HepG2 (cell line): ENCODE results near the gene HNRNPF. TPM values are rescaled to one million over a fixed set of nuclear protein-coding genes. Genes with fewer than 3 reads are reported as not detected.

Source experiments
- CREM ChIP-seq, 2 experiments: sonication (generic) in 1 of 2; formaldehyde crosslinking in 1 of 2; IDR thresholded peaks; 2 replicates each; pipeline versions ENCODE4 v1.4.0 to v1.6.1; 2016 to 2020; ENCODE audit warnings: antibody characterized with exemption in 1 of 2, mild to moderate bottlenecking in 1 of 2, missing genetic modification reagents in 1 of 2
- GABPB1 ChIP-seq: IDR thresholded peaks from 2 replicates; pipeline ENCODE4 v1.6.1; 2016; ENCODE audit warnings: mild to moderate bottlenecking, missing genetic modification reagents, moderate library complexity, missing compliant biosample characterization
- MTA1 ChIP-seq: sonication (generic); formaldehyde crosslinking; IDR thresholded peaks from 2 replicates; pipeline ENCODE4 v1.4.0; 2020; ENCODE audit warnings: missing genetic modification reagents, mild to moderate bottlenecking, borderline replicate concordance
- ZNF274 ChIP-seq: sonication (generic); formaldehyde crosslinking; IDR thresholded peaks from 2 replicates; pipeline ENCODE4 v1.5.1; 2020; ENCODE audit warnings: mild to moderate bottlenecking, missing genetic modification reagents
- ZNF615 ChIP-seq: sonication (generic); formaldehyde crosslinking; IDR thresholded peaks from 2 replicates; pipeline ENCODE4 v1.5.0; 2020; ENCODE audit warnings: mild to moderate bottlenecking, missing genetic modification reagents, borderline replicate concordance
- polyA plus RNA-seq, 8 experiments: library from polyadenylated mRNA; depleted of rRNA in 3 of 8; stranded (reverse) in 7 of 8; unstranded in 1 of 8; fragments of >200 nt; fragmentation: Illumina TruSeq in 4 of 8; extraction: Trizol in 4 of 8; gene quantifications; 2 replicates each; pipeline versions ENCODE4 v1.2.1 to v1.2.3, GENCODE V29; 2011 to 2016; ENCODE audit warnings: low read depth in 4 of 8, missing spikeins in 1 of 8, mixed read lengths in 1 of 8; ENCODE audit not compliant: insufficient read depth in 1 of 8
- total RNA-seq, 5 experiments: library from RNA; depleted of rRNA; stranded (reverse); fragments of >200 nt; fragmentation: Illumina TruSeq; extraction: Trizol; gene quantifications; 2 replicates each; pipeline ENCODE4 v1.2.3, GENCODE V29; 2016; ENCODE audit warnings: low read depth in 1 of 5
- TF ChIP-seq, protein P1 (sequence below): sonication (generic); formaldehyde crosslinking; IDR thresholded peaks from 2 replicates; pipeline ENCODE4 v1.4.0; 2020; ENCODE audit warnings: missing genetic modification reagents, borderline replicate concordance
- TF ChIP-seq, protein P2 (sequence below): sonication (generic); formaldehyde crosslinking; IDR thresholded peaks from 2 replicates; pipeline ENCODE4 v1.4.0; 2020; ENCODE audit warnings: missing genetic modification reagents
- TF ChIP-seq, protein P3 (sequence below): sonication (generic); formaldehyde crosslinking; IDR thresholded peaks from 2 replicates; pipeline ENCODE4 v1.8.0; 2022; ENCODE audit warnings: missing genetic modification reagents, mild to moderate bottlenecking, moderate library complexity, borderline replicate concordance
- TF ChIP-seq, protein P4 (sequence below): sonication (generic); formaldehyde crosslinking; IDR thresholded peaks from 2 replicates; pipeline ENCODE4 v1.8.1; 2023; ENCODE audit warnings: mild to moderate bottlenecking, missing genetic modification reagents
- TF ChIP-seq, protein P5 (sequence below): sonication (generic); formaldehyde crosslinking; conservative IDR thresholded peaks from 2 replicates; pipeline ENCODE4 v1.8.0; 2022; ENCODE audit warnings: mild to moderate bottlenecking, moderate library complexity, missing genetic modification reagents

The HNRNPF gene
- total and polyA plus RNA-seq, 2 of the 13 experiments (the other 11 are each of a cell fraction or from before 2014, with no cell fraction given): 166 to 308 TPM

DNA sequence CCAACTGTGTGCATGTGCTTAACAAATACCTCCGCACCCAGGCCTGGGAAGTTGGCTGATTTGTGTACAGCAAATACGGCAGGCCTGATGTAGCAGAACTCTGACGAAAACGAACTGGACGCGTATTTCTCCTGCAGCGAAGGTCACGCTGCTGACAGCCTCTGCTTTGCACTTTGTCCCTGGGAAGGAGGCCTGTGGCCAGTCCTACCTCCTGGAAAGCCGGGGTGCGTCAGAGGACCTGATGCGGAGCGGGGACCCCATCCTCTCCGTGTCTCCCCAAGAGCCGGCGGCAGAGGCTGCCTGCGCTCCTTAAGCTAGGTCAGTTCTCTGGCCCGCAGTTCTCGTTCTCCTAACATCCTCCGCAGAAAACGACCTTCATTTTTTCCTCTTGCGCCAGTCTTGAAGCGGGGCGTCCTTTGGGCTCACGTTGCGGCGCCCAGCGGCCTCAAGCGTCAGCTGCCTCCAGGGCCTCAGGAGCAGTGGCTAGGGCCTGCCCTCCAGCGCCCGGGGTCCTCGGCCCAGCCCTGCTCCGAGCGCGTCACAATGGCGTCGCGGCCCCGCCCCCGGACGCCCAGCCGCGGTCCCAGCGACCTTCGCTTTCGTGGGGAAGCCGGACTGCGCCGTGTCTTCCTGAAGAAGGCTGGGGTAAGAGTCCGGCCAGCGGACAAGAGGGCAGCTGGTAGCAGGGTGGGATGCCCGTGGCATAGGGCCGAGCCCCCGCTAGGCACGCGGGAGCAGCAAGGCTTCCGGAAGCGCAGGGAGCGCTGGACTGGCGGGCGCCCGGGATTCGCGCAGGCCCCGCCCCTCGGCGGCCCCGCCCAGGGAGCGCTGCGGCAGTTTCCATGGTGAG is 27.5 kb upstream of the HNRNPF start, which contains the start of gene ZNF487 (continued):
- TF ChIP-seq, protein P1, sequence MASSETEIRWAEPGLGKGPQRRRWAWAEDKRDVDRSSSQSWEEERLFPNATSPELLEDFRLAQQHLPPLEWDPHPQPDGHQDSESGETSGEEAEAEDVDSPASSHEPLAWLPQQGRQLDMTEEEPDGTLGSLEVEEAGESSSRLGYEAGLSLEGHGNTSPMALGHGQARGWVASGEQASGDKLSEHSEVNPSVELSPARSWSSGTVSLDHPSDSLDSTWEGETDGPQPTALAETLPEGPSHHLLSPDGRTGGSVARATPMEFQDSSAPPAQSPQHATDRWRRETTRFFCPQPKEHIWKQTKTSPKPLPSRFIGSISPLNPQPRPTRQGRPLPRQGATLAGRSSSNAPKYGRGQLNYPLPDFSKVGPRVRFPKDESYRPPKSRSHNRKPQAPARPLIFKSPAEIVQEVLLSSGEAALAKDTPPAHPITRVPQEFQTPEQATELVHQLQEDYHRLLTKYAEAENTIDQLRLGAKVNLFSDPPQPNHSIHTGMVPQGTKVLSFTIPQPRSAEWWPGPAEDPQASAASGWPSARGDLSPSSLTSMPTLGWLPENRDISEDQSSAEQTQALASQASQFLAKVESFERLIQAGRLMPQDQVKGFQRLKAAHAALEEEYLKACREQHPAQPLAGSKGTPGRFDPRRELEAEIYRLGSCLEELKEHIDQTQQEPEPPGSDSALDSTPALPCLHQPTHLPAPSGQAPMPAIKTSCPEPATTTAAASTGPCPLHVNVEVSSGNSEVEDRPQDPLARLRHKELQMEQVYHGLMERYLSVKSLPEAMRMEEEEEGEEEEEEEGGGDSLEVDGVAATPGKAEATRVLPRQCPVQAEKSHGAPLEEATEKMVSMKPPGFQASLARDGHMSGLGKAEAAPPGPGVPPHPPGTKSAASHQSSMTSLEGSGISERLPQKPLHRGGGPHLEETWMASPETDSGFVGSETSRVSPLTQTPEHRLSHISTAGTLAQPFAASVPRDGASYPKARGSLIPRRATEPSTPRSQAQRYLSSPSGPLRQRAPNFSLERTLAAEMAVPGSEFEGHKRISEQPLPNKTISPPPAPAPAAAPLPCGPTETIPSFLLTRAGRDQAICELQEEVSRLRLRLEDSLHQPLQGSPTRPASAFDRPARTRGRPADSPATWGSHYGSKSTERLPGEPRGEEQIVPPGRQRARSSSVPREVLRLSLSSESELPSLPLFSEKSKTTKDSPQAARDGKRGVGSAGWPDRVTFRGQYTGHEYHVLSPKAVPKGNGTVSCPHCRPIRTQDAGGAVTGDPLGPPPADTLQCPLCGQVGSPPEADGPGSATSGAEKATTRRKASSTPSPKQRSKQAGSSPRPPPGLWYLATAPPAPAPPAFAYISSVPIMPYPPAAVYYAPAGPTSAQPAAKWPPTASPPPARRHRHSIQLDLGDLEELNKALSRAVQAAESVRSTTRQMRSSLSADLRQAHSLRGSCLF (CRISPR knock-in tag): no peak
- TF ChIP-seq ZNF274 (CRISPR knock-in tag) (no peak; the same call in 1 of the 2 replicates), CREM (IDR thresholded peaks at IDR 0.05) (0 out of 2 replicates have a peak, but pooled peaks have one; percentile 27), CREM (CRISPR knock-in tag; IDR thresholded peaks at IDR 0.05) (no peak), MTA1 (CRISPR knock-in tag) (peak; percentile 64; the same call in 1 of the 2 replicates), ZNF615 (CRISPR knock-in tag) (no peak), GABPB1 (CRISPR knock-in tag) (peak; percentile 92)
- TF ChIP-seq, protein P2, sequence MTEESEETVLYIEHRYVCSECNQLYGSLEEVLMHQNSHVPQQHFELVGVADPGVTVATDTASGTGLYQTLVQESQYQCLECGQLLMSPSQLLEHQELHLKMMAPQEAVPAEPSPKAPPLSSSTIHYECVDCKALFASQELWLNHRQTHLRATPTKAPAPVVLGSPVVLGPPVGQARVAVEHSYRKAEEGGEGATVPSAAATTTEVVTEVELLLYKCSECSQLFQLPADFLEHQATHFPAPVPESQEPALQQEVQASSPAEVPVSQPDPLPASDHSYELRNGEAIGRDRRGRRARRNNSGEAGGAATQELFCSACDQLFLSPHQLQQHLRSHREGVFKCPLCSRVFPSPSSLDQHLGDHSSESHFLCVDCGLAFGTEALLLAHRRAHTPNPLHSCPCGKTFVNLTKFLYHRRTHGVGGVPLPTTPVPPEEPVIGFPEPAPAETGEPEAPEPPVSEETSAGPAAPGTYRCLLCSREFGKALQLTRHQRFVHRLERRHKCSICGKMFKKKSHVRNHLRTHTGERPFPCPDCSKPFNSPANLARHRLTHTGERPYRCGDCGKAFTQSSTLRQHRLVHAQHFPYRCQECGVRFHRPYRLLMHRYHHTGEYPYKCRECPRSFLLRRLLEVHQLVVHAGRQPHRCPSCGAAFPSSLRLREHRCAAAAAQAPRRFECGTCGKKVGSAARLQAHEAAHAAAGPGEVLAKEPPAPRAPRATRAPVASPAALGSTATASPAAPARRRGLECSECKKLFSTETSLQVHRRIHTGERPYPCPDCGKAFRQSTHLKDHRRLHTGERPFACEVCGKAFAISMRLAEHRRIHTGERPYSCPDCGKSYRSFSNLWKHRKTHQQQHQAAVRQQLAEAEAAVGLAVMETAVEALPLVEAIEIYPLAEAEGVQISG (CRISPR knock-in tag): peak; percentile 86
- TF ChIP-seq, protein P3, sequence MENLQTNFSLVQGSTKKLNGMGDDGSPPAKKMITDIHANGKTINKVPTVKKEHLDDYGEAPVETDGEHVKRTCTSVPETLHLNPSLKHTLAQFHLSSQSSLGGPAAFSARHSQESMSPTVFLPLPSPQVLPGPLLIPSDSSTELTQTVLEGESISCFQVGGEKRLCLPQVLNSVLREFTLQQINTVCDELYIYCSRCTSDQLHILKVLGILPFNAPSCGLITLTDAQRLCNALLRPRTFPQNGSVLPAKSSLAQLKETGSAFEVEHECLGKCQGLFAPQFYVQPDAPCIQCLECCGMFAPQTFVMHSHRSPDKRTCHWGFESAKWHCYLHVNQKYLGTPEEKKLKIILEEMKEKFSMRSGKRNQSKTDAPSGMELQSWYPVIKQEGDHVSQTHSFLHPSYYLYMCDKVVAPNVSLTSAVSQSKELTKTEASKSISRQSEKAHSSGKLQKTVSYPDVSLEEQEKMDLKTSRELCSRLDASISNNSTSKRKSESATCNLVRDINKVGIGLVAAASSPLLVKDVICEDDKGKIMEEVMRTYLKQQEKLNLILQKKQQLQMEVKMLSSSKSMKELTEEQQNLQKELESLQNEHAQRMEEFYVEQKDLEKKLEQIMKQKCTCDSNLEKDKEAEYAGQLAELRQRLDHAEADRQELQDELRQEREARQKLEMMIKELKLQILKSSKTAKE (CRISPR knock-in tag): 0 out of 2 replicates have a peak, but pooled peaks have one; percentile 12
- TF ChIP-seq, protein P4, sequence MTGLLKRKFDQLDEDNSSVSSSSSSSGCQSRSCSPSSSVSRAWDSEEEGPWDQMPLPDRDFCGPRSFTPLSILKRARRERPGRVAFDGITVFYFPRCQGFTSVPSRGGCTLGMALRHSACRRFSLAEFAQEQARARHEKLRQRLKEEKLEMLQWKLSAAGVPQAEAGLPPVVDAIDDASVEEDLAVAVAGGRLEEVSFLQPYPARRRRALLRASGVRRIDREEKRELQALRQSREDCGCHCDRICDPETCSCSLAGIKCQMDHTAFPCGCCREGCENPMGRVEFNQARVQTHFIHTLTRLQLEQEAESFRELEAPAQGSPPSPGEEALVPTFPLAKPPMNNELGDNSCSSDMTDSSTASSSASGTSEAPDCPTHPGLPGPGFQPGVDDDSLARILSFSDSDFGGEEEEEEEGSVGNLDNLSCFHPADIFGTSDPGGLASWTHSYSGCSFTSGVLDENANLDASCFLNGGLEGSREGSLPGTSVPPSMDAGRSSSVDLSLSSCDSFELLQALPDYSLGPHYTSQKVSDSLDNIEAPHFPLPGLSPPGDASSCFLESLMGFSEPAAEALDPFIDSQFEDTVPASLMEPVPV: peak; percentile 54; the same call in 1 of the 2 replicates
- TF ChIP-seq, protein P5, sequence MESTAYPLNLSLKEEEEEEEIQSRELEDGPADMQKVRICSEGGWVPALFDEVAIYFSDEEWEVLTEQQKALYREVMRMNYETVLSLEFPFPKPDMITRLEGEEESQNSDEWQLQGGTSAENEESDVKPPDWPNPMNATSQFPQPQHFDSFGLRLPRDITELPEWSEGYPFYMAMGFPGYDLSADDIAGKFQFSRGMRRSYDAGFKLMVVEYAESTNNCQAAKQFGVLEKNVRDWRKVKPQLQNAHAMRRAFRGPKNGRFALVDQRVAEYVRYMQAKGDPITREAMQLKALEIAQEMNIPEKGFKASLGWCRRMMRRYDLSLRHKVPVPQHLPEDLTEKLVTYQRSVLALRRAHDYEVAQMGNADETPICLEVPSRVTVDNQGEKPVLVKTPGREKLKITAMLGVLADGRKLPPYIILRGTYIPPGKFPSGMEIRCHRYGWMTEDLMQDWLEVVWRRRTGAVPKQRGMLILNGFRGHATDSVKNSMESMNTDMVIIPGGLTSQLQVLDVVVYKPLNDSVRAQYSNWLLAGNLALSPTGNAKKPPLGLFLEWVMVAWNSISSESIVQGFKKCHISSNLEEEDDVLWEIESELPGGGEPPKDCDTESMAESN (CRISPR knock-in tag): peak; percentile 74; the same call in 1 of the 2 replicates
